Bronchial epithelial cell (primary cell): Measurements from ENCODE around the gene ARHGAP4. TPM values are rescaled to one million over a fixed set of nuclear protein-coding genes. Genes with fewer than 3 reads are reported as not detected.

Experiments
- DNase-seq: peaks from one replicate; pipeline ENCODE4 v3.0.0-alpha.2; 2010; ENCODE audit warnings: low read depth
- FAIRE-seq: peaks from 2 replicates; lab custom pipeline; 2011; peaks lifted over from hg19 to GRCh38; lab: Jason Lieb, UNC
- H3K27me3 ChIP-seq: 2 replicates; pipeline ENCODE4 v1.5.1; 2011; ENCODE audit warnings: low read length; ENCODE audit not compliant: control insufficient read depth, insufficient read depth
- H3K36me3 ChIP-seq: 2 replicates; pipeline ENCODE4 v1.5.1; 2011; ENCODE audit warnings: low read length; ENCODE audit not compliant: control insufficient read depth, insufficient read depth
- H3K4me3 ChIP-seq: 2 replicates; pipeline ENCODE4 v1.5.1; 2011; ENCODE audit warnings: mild to moderate bottlenecking, low read depth, low read length, control low read depth
- CTCF ChIP-seq: IDR thresholded peaks from 2 replicates; pipeline ENCODE4 v1.5.1; 2011; ENCODE audit warnings: mild to moderate bottlenecking, moderate library complexity, low read length, control low read depth, inconsistent platforms; ENCODE audit not compliant: insufficient read depth, severe bottlenecking
- total RNA-seq: library from RNA; depleted of rRNA; stranded (reverse); fragments of >200 nt; gene quantifications from 2 replicates; pipeline ENCODE4 v1.2.1, GENCODE V29; 2014

ARHGAP4 gene
- total RNA-seq, 1 donor from 2014 or later = 0.79 TPM

GRCh38 chrX:153968754-153969124 lies 42.7 kb upstream of the ARHGAP4 start:
- no peak for TF ChIP-seq CTCF
- no peak overlapping the region for H3K4me3 ChIP-seq
- no peak for DNase-seq
- no peak for FAIRE-seq
- H3K27me3 ChIP-seq = no peaks in the 10 kb centered on the region
- peaks cover 2% of the 10 kb centered on the region for H3K36me3 ChIP-seq

GRCh38 chrX:153968255-153968654 lies 42.2 kb upstream of the ARHGAP4 start:
- DNase-seq = no peak

GRCh38 chrX:153967536-153968224 lies 41.6 kb upstream of the ARHGAP4 start:
- no peaks in the 10 kb centered on the region for H3K27me3 ChIP-seq
- no peak for DNase-seq
- no peak for TF ChIP-seq CTCF
- no peak for FAIRE-seq
- H3K4me3 ChIP-seq = no peak overlapping the region
- H3K36me3 ChIP-seq = peaks cover 3% of the 10 kb centered on the region

More at GRCh38 chrX:153968255-153968654, 42.2 kb upstream of the ARHGAP4 start:
- TF ChIP-seq CTCF = no peak
- FAIRE-seq = no peak
- H3K4me3 ChIP-seq = no peak overlapping the region
- no peaks in the 10 kb centered on the region for H3K27me3 ChIP-seq
- H3K36me3 ChIP-seq = peaks cover 2% of the 10 kb centered on the region

GRCh38 chrX:153966841-153967535 lies 40.9 kb upstream of the ARHGAP4 start:
- no peak for TF ChIP-seq CTCF
- FAIRE-seq (peak; percentile 18), DNase-seq (no peak)
- no peaks in the 10 kb centered on the region for H3K27me3 ChIP-seq
- no peak overlapping the region for H3K4me3 ChIP-seq
- H3K36me3 ChIP-seq = peaks cover 6% of the 10 kb centered on the region

- Histone ChIP-seq H3K4me3 (no peak overlapping the region), H3K36me3 (peaks cover 11% of the 10 kb centered on the region), H3K27me3 (no peaks in the 10 kb centered on the region)
- DNase-seq = no peak
- no peak for TF ChIP-seq CTCF
- no peak for FAIRE-seq
Measured at GRCh38 chrX:153966283-153966688, 40.2 kb upstream of the ARHGAP4 start.
